ENCODE data around the gene LARP6. TPM values are rescaled to one million over a fixed set of nuclear protein-coding genes. Genes with fewer than 3 reads are reported as not detected.

Gene LARP6
- total and polyA plus RNA-seq, 10 donors: 0.85 to 7.0 (median 2.1) TPM

- 85 to 89% (median 86%) methylated on average over 6 of the region's 6 CpGs for WGBS, 5 donors
- intact Hi-C loops (cut with DNase I; ENCODE audit: low total_unique reads): loop anchor here (10.0 kb wide), 1 partner anchor 607 kb away; no protein-coding TSS in a partner anchor
- Histone ChIP-seq H3K36me3 (peaks cover 0 to 6% (median 0%) of the 10 kb centered on the region in 6 donors), H3K27me3 (replicated peaks in 1 of 7) (peaks cover 0 to 18% (median 0%) of the 10 kb centered on the region in 7 donors), H3K9me3 (no peaks in the 10 kb centered on the region), H3K27ac (no peak overlapping the region), H3K4me3 (no peak overlapping the region), H3K4me1 (peaks cover 0 to 4% (median 2%) of the 10 kb centered on the region in 6 donors)
- no peak for TF ChIP-seq POLR2AphosphoS5 (IDR thresholded peaks at IDR 0.05)
- no peak for TF ChIP-seq POLR2A (IDR thresholded peaks at IDR 0.05)
- TF ChIP-seq, protein P1, sequence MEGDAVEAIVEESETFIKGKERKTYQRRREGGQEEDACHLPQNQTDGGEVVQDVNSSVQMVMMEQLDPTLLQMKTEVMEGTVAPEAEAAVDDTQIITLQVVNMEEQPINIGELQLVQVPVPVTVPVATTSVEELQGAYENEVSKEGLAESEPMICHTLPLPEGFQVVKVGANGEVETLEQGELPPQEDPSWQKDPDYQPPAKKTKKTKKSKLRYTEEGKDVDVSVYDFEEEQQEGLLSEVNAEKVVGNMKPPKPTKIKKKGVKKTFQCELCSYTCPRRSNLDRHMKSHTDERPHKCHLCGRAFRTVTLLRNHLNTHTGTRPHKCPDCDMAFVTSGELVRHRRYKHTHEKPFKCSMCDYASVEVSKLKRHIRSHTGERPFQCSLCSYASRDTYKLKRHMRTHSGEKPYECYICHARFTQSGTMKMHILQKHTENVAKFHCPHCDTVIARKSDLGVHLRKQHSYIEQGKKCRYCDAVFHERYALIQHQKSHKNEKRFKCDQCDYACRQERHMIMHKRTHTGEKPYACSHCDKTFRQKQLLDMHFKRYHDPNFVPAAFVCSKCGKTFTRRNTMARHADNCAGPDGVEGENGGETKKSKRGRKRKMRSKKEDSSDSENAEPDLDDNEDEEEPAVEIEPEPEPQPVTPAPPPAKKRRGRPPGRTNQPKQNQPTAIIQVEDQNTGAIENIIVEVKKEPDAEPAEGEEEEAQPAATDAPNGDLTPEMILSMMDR (IDR thresholded peaks at IDR 0.05 in 8 of 11, conservative IDR thresholded peaks at IDR 0.05 in 3 of 11): no peak
- no peak for DNase-seq
Measured at GRCh38 chr15:70827721-70828120, 26.2 kb downstream of the LARP6 start.

- Histone ChIP-seq H3K4me1 (peaks cover 0 to 4% (median 2%) of the 10 kb centered on the region in 6 donors), H3K36me3 (no peaks in the 10 kb centered on the region), H3K4me3 (no peak overlapping the region), H3K27me3 (replicated peaks in 1 of 7) (peaks cover 0 to 18% (median 0%) of the 10 kb centered on the region in 7 donors), H3K27ac (no peak overlapping the region), H3K9me3 (no peaks in the 10 kb centered on the region)
- intact Hi-C loops (cut with DNase I; ENCODE audit: low total_unique reads): loop anchor here (10.0 kb wide), 1 partner anchor 608 kb away; no protein-coding TSS in a partner anchor
- TF ChIP-seq POLR2AphosphoS5 (IDR thresholded peaks at IDR 0.05): no peak
- TF ChIP-seq POLR2A (IDR thresholded peaks at IDR 0.05): no peak
- TF ChIP-seq, protein P1 (IDR thresholded peaks at IDR 0.05 in 8 of 11, conservative IDR thresholded peaks at IDR 0.05 in 3 of 11): no peak
- no peak for DNase-seq
- WGBS, 5 donors: 24 to 39% (median 30%) methylated on average over 3 of the region's 3 CpGs
Measured at GRCh38 chr15:70826634-70827033, 27.3 kb downstream of the LARP6 start.

GRCh38 chr15:70825841-70826240, 28.1 kb downstream of the LARP6 start:
- no peaks in the 10 kb centered on the region for H3K9me3 ChIP-seq
- H3K27me3 ChIP-seq (replicated peaks in 1 of 7): peaks cover 0 to 18% (median 0%) of the 10 kb centered on the region in 7 donors
- WGBS, 5 donors: 87 to 93% (median 90%) methylated on average over 8 of the region's 8 CpGs
- intact Hi-C loops (cut with DNase I; ENCODE audit: low total_unique reads): loop anchor here (10.0 kb wide), 1 partner anchor 609 kb away; no protein-coding TSS in a partner anchor
- peaks cover 0 to 4% (median 2%) of the 10 kb centered on the region in 6 donors for H3K4me1 ChIP-seq
- H3K36me3 ChIP-seq: no peaks in the 10 kb centered on the region
- H3K4me3 ChIP-seq: no peak overlapping the region
- no peak overlapping the region for H3K27ac ChIP-seq
- DNase-seq: no peak
- TF ChIP-seq POLR2A (IDR thresholded peaks at IDR 0.05) (no peak), POLR2AphosphoS5 (IDR thresholded peaks at IDR 0.05) (no peak)
- TF ChIP-seq, protein P1 (IDR thresholded peaks at IDR 0.05 in 8 of 11, conservative IDR thresholded peaks at IDR 0.05 in 3 of 11): no peak

DNA sequence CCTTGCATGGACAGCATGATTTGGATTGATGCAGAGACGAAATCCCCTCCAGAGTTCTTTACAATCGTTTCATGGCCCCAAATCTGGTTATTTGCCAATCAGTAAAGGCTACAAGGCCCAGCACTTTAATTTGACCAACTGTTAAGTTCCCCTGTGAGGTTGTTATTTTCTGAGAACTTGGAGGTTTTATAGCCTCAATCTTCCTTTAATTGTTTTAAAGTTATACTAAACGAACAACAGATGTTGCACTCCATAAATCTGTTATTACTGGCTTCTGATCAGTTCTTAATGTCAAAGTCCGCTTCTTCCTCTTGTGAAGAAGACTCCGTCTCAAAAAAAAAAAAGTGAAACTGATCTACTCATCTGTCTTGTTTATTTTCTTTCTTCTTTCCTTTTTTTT, 30.8 kb downstream of the LARP6 start:
- 56 to 77% (median 73%) methylated on average over 5 of the region's 5 CpGs for WGBS, 5 donors
- DNase-seq: no peak
- Histone ChIP-seq H3K9me3 (peaks cover 0 to 13% (median 6%) of the 10 kb centered on the region in 8 donors), H3K36me3 (no peaks in the 10 kb centered on the region), H3K27me3 (replicated peaks in 1 of 7) (peaks cover 0 to 11% (median 0%) of the 10 kb centered on the region in 7 donors), H3K4me3 (no peak overlapping the region), H3K4me1 (peaks cover 0 to 4% (median 2%) of the 10 kb centered on the region in 6 donors), H3K27ac (no peak overlapping the region)
- intact Hi-C loops (cut with DNase I; ENCODE audit: low total_unique reads): loop anchor here (10.0 kb wide), 1 partner anchor 612 kb away; no protein-coding TSS in a partner anchor
- TF ChIP-seq POLR2A (IDR thresholded peaks at IDR 0.05) (no peak), POLR2AphosphoS5 (IDR thresholded peaks at IDR 0.05) (no peak)
- TF ChIP-seq, protein P1 (IDR thresholded peaks at IDR 0.05 in 8 of 11, conservative IDR thresholded peaks at IDR 0.05 in 3 of 11): no peak

Measured in spleen (tissue), 11 donors.